Pancreas (tissue), 10 donors: ENCODE results near the gene FAM53B. TPM values are rescaled to one million over a fixed set of nuclear protein-coding genes. Genes with fewer than 3 reads are reported as not detected.
A peak's percentile ranks its signal among the peaks of the same experiment; 100 is the strongest.

Source experiments
- ATAC-seq, 4 donors: fragments of 200-7000 bp; cut with Tn5 transposase; one replicate each; pipeline versions ENCODE4 v1.8.0 to v1.9.1; 2020; ENCODE audit warnings: mild to moderate bottlenecking in 4 of 4, moderate library complexity in 4 of 4
- DNase-seq, 6 donors: peaks; one replicate each; pipeline ENCODE4 v3.0.0-alpha.2; 2020
- FAIRE-seq: peaks from 2 replicates; lab custom pipeline; 2012; peaks lifted over from hg19 to GRCh38; lab: Jason Lieb, UNC
- H3K27ac ChIP-seq, 4 donors: fragments of 200-600 bp; sonication (generic); 1 replicate in 3 of 4; 2 replicates in 1 of 4; pipeline versions ENCODE4 v1.5.0 to v1.8.0; 2020
- H3K27me3 ChIP-seq, 4 donors: fragments of 200-600 bp; one replicate each; pipeline ENCODE4 v1.8.0; 2021
- H3K36me3 ChIP-seq, 3 donors: fragments of 200-600 bp; sonication (generic) in 1 of 3; one replicate each; pipeline versions ENCODE4 v1.5.0 to v1.8.0; 2020 to 2021
- H3K4me1 ChIP-seq, 3 donors: fragments of 200-600 bp; one replicate each; pipeline ENCODE4 v1.8.0; 2021
- H3K4me3 ChIP-seq, 4 donors: fragments of 200-600 bp; sonication (generic) in 2 of 4; one replicate each; pipeline versions ENCODE4 v1.5.0 to v1.8.0; 2020 to 2021
- H3K9me3 ChIP-seq, 4 donors: fragments of 200-600 bp; one replicate each; pipeline ENCODE4 v1.8.0; 2021
- CTCF ChIP-seq, 4 donors: fragments of 200-600 bp; sonication (generic) in 3 of 4; IDR thresholded peaks; one replicate each; pipeline versions ENCODE4 v1.5.0 to v1.8.0; 2021; ENCODE audit warnings: antibody characterized with exemption in 4 of 4
- WGBS, 2 donors: extraction: QIAGEN DNeasy Blood & Tissue Kit; methylation state at CpG; one replicate each; pipeline ENCODE4 v1.1.7; 2013; 5-methylcytosine and 5-hydroxymethylcytosine counted together
- intact Hi-C, 3 donors: fragments of 100-400 bp; cut with DNase I; formaldehyde crosslinking; loops; one replicate each; pipeline versions ENCODE4 v1.11.1 to v1.14.2; 2022
- polyA plus RNA-seq, 2 donors: library from polyadenylated mRNA; stranded (reverse); fragments of 200-250 nt; gene quantifications; one replicate each; pipeline ENCODE4 v1.2.3, GENCODE V29; 2013
- total RNA-seq, 6 donors: library from RNA; stranded (reverse); fragmentation: NEBNext Ultra II Directional in 4 of 6; extraction: Animal tissue kit (Norgen Biotek cat#: 25700) in 4 of 6; gene quantifications; one replicate each; pipeline versions ENCODE4 v1.2.1 to v1.2.4, GENCODE V29; 2021 to 2023
- donor health status: healthy with polysubstance abuse.
- donor health status: DM: no; HTN: no; CAD: no; lungs with moderate emphysema.
- donor health status: DM: no; HTN: no; CAD: no.
- donor health status: control.
- donor health status: control.
- donor health status: Bipolar disorder and iron deficiency.
- donor health status: DM: yes; HTN: yes; CAD: no.
- donor health status: DM: no; HTN: no; CAD: no.
- donor health status: DM: no; HTN: no; CAD: no.
- donor health status: DM: yes; HTN: yes; CAD: no.

FAM53B gene
- total and polyA plus RNA-seq, 8 donors, result 5.3 to 16.4 (median 8.5) TPM

DNA sequence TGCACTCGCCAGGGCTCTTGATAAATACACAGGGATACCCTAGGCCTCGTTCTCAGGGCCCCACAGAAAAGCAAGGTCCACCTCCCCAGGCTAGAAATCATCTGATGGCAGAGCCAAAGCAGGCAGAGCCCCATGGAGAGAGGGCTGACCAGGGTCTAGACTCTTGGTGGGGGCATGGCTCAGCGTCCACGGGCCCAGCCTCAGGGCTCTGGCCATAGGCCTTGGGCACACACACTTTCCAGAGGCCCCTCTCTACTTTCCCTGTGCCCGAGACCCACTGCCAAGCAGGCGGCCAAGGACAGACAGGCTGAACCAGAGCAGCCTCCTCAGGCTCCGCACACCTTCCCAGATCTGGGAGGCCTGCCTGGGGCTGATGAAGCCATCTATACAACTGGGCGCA is 64.8 kb downstream of the FAM53B start:
- no peak for ATAC-seq
- Histone ChIP-seq H3K4me1 (peaks cover 0 to 3% (median 0%) of the 10 kb centered on the region in 3 donors), H3K27ac (no peak overlapping the region)

GRCh38 chr10:124678557-124679240 is 65.5 kb downstream of the FAM53B start:
- WGBS, 2 donors, result 87 to 88% methylated on average over 12 of the region's 12 CpGs
- Histone ChIP-seq H3K36me3 (peaks cover 5 to 6% (median 5%) of the 10 kb centered on the region in 3 donors), H3K4me3 (no peak overlapping the region), H3K27ac (no peak overlapping the region), H3K27me3 (no peaks in the 10 kb centered on the region), H3K4me1 (peaks cover 0 to 3% (median 0%) of the 10 kb centered on the region in 3 donors), H3K9me3 (no peaks in the 10 kb centered on the region)
- FAIRE-seq (no peak), DNase-seq (peak in 2 of 6 donors; percentile 3 to 30), ATAC-seq (no peak)
- intact Hi-C loops, result no loop called here
- TF ChIP-seq CTCF (IDR thresholded peaks at IDR 0.05), result no peak

More for the DNA sequence above, 64.8 kb downstream of the FAM53B start:
- TF ChIP-seq CTCF (IDR thresholded peaks at IDR 0.05), result no peak
- DNase-seq (peak in 2 of 6 donors; percentile 3 to 41), FAIRE-seq (no peak)
- 83 to 85% methylated on average over 8 of the region's 8 CpGs for WGBS, 2 donors
- H3K4me3 ChIP-seq, result no peak overlapping the region
- H3K9me3 ChIP-seq, result no peaks in the 10 kb centered on the region
- intact Hi-C loops, result no loop called here
- H3K36me3 ChIP-seq, result peaks cover 5 to 6% (median 5%) of the 10 kb centered on the region in 3 donors
- H3K27me3 ChIP-seq, result no peaks in the 10 kb centered on the region

DNA sequence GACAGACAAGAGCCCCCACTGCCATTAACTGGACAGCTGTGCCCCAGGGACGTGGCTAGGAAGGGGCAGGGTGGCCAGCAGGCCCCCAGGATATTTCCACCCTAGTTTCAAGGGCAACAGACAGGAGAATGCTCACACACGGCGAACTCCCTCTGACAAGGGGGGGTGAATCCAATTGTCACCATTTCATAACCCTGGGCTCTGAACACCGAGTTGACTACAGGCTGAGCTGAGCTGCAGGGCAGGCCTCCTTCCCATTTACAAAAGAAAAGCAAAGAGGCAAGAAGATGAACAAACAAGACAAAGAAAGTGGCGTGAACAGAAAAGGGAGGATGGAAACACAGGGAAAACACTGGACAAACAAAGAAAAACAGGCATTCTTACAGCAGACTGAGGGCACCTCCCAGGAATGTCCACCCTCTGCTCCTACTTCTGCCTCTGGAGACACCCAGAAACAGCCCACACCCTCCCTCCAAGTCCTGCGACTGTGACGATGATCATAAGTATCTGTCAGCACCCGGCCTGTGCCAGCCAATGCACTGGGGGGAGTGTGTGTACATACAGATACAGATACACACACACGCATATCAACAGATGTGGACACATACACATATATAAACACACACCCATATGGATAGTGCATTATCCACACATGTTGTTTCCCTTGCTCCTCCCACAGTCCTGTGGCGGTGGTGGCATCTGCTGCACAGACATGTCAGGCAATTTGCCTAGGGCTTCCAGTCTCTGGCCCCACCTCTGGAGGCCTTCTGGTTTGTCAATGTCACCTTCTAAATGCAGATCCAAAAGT is 66.2 kb downstream of the FAM53B start:
- Histone ChIP-seq H3K4me3 (no peak overlapping the region), H3K27me3 (no peaks in the 10 kb centered on the region), H3K9me3 (no peaks in the 10 kb centered on the region), H3K36me3 (peaks cover 5 to 6% (median 5%) of the 10 kb centered on the region in 3 donors), H3K27ac (no peak overlapping the region), H3K4me1 (no peaks in the 10 kb centered on the region)
- intact Hi-C loops, result no loop called here
- 76 to 82% methylated on average over 10 of the region's 10 CpGs for WGBS, 2 donors
- no peak for FAIRE-seq
- ATAC-seq, result peak in 1 of 4 donors; percentile 12
- TF ChIP-seq CTCF (IDR thresholded peaks at IDR 0.05), result no peak
- peak in 1 of 6 donors; percentile 15 for DNase-seq

- Histone ChIP-seq H3K27me3 (no peaks in the 10 kb centered on the region), H3K36me3 (peaks cover 5 to 6% (median 5%) of the 10 kb centered on the region in 3 donors), H3K27ac (no peak overlapping the region), H3K9me3 (no peaks in the 10 kb centered on the region), H3K4me3 (no peak overlapping the region), H3K4me1 (no peaks in the 10 kb centered on the region)
- intact Hi-C loops, result no loop called here
- no peak for FAIRE-seq
- 92 to 93% methylated on average over 10 of the region's 10 CpGs for WGBS, 2 donors
- no peak for TF ChIP-seq CTCF (IDR thresholded peaks at IDR 0.05)
- peak in 2 of 6 donors; percentile 6 to 28 for DNase-seq
- peak in 2 of 4 donors; percentile 36 to 43 for ATAC-seq
These were observed 66.9 kb downstream of the FAM53B start for GRCh38 chr10:124677293-124677699.
